ENCODE measurements around the gene GPR162. TPM values are rescaled to one million over a fixed set of nuclear protein-coding genes. Genes with fewer than 3 reads are reported as not detected.

The GPR162 gene
- 0.72 TPM in 1 of 2 replicates, not detected in the other for total RNA-seq

GRCh38 chr12:6821591-6822425, at the start of gene GPR162:
TSS of gene GPR162 (plus strand) at chr12:6821821. CDS start at chr12:6823899, 2,078 bp downstream.

GRCh38 chr12:6772331-6772695, 49.3 kb upstream of the GPR162 start, which contains the start of gene LAG3:
TSS of gene LAG3 (plus strand) at chr12:6772520. CDS start at chr12:6772853, 333 bp downstream.

GRCh38 chr12:6788972-6789924, 32.4 kb upstream of the GPR162 start, which contains the start of gene CD4:
TSS of gene CD4 (plus strand) at chr12:6789528. CDS start at chr12:6800139, 10,611 bp downstream.

GRCh38 chr12:6827982-6828780, 6.6 kb downstream of the GPR162 start, which contains the start of gene P3H3:
TSS of gene P3H3 (plus strand) at chr12:6828407. CDS start at chr12:6828441, 34 bp downstream.

GRCh38 chr12:6840761-6841515, 19.3 kb downstream of the GPR162 start, which contains the start of gene GNB3:
TSS of gene GNB3 (plus strand) at chr12:6840925. CDS start at chr12:6841288, 363 bp downstream.

GRCh38 chr12:6851153-6851920, 29.7 kb downstream of the GPR162 start, which contains the start of gene CDCA3:
TSS of gene CDCA3 (minus strand) at chr12:6851286. CDS start at chr12:6850952, 334 bp downstream.

GRCh38 chr12:6851921-6852650, 30.5 kb downstream of the GPR162 start, which contains the start of gene USP5:
TSS of gene USP5 (plus strand) at chr12:6852150. CDS start at chr12:6852180, 30 bp downstream.

GRCh38 chr12:6867413-6868210, 46.0 kb downstream of the GPR162 start, which contains the start of gene TPI1:
TSS of gene TPI1 (plus strand) at chr12:6867531. CDS start at chr12:6867567, 36 bp downstream.

GRCh38 chr12:6873094-6874014, 51.7 kb downstream of the GPR162 start, which contains the start of gene SPSB2:
TSS of gene SPSB2 (minus strand) at chr12:6873303. CDS start at chr12:6872901, 402 bp downstream.

Other genes starting within 250 kb of the GPR162 start
- 179 and 185 TPM in 2 replicates for gene CHD4, start 214.4 kb upstream of the GPR162 start, total RNA-seq
- gene LPAR5, start 185.9 kb upstream of the GPR162 start, total RNA-seq = 2.3 and 3.9 TPM in 2 replicates
- not detected in 2 replicates for gene ACRBP, start 174.4 kb upstream of the GPR162 start, total RNA-seq
- 14.9 and 28.7 TPM in 2 replicates for gene ING4, start 158.7 kb upstream of the GPR162 start, total RNA-seq
- gene ZNF384, start 132.4 kb upstream of the GPR162 start, total RNA-seq = 5.8 and 6.4 TPM in 2 replicates
- gene PIANP, start 121.0 kb upstream of the GPR162 start, total RNA-seq = not detected in 2 replicates
- 56.6 and 68.8 TPM in 2 replicates for gene COPS7A, start 97.8 kb upstream of the GPR162 start, total RNA-seq
- 176 and 190 TPM in 2 replicates for gene MLF2, start 68.7 kb upstream of the GPR162 start, total RNA-seq
- 17.7 and 26.0 TPM in 2 replicates for gene PTMS, start 55.5 kb upstream of the GPR162 start, total RNA-seq
- gene LAG3, start 49.3 kb upstream of the GPR162 start, total RNA-seq = 0.24 TPM in 1 of 2 replicates, not detected in the other
- not detected in 2 replicates for gene CD4, start 32.3 kb upstream of the GPR162 start, total RNA-seq
- gene P3H3, start 6.6 kb downstream of the GPR162 start, total RNA-seq = 22.2 and 39.3 TPM in 2 replicates
- 0.24 TPM in 1 of 2 replicates, not detected in the other for gene GNB3, start 19.1 kb downstream of the GPR162 start, total RNA-seq
- gene CDCA3, start 29.5 kb downstream of the GPR162 start, total RNA-seq = under 0.01 and 2.4 TPM in 2 replicates
- gene USP5, start 30.3 kb downstream of the GPR162 start, total RNA-seq = 61.2 and 83.4 TPM in 2 replicates
- gene TPI1, start 45.7 kb downstream of the GPR162 start, total RNA-seq = 1,092 and 1,488 TPM in 2 replicates
- gene SPSB2, start 51.5 kb downstream of the GPR162 start, total RNA-seq = 7.2 and 7.7 TPM in 2 replicates
- gene LRRC23, start 83.0 kb downstream of the GPR162 start, total RNA-seq = 11.3 and 11.7 TPM in 2 replicates
- 6.6 and 31.1 TPM in 2 replicates for gene ENO2, start 92.8 kb downstream of the GPR162 start, total RNA-seq
- gene ATN1, start 106.1 kb downstream of the GPR162 start, total RNA-seq = 6.3 and 12.8 TPM in 2 replicates
- gene RNU7-1, start 122.0 kb downstream of the GPR162 start, total RNA-seq = not detected in 2 replicates
- gene C12orf57, start 122.2 kb downstream of the GPR162 start, total RNA-seq = 86.0 and 133 TPM in 2 replicates
- 8.9 and 13.0 TPM in 2 replicates for gene PTPN6, start 129.5 kb downstream of the GPR162 start, total RNA-seq
- 218 and 285 TPM in 2 replicates for gene PHB2, start 148.8 kb downstream of the GPR162 start, total RNA-seq
- gene EMG1, start 149.1 kb downstream of the GPR162 start, total RNA-seq = 68.8 and 101 TPM in 2 replicates
- 5.5 and 6.2 TPM in 2 replicates for gene LPCAT3, start 196.7 kb downstream of the GPR162 start, total RNA-seq
- gene C1S, start 238.9 kb downstream of the GPR162 start, total RNA-seq = 1.1 and 11.6 TPM in 2 replicates

Data from tracheal epithelial cell (primary cell).